ENCODE data around the gene KCNN2. TPM values are rescaled to one million over a fixed set of nuclear protein-coding genes. Genes with fewer than 3 reads are reported as not detected.

The KCNN2 gene
- total and polyA plus RNA-seq, 7 donors: 0.31 to 8.2 (median 3.6) TPM; not detected in 2

- DNase-seq: no peak
- Histone ChIP-seq H3K36me3 (no peaks in the 10 kb centered on the region), H3K27ac (no peak overlapping the region), H3K4me1 (no peaks in the 10 kb centered on the region), H3K4me3 (no peak overlapping the region), H3K9me3 (no peaks in the 10 kb centered on the region), H3K27me3 (no peaks in the 10 kb centered on the region)
- TF ChIP-seq CTCF (IDR thresholded peaks at IDR 0.05) (no peak), POLR2A (IDR thresholded peaks at IDR 0.05) (no peak)
- 90 to 95% methylated on average over 1 of the region's 1 CpG for WGBS, 2 donors
- intact Hi-C loops (cut with DNase I): no loop called here
These were observed 162.4 kb downstream of the KCNN2 start for GRCh38 chr5:114524221-114524620.

GRCh38 chr5:114544561-114544960, 182.7 kb downstream of the KCNN2 start:
- TF ChIP-seq POLR2A (IDR thresholded peaks at IDR 0.05) (no peak), EP300 (IDR thresholded peaks at IDR 0.05) (no peak), POLR2AphosphoS5 (IDR thresholded peaks at IDR 0.05) (no peak), CTCF (IDR thresholded peaks at IDR 0.05) (no peak)
- 82 to 85% methylated on average over 1 of the region's 1 CpG for WGBS, 2 donors
- Histone ChIP-seq H3K4me1 (no peaks in the 10 kb centered on the region), H3K27ac (no peak overlapping the region), H3K36me3 (no peaks in the 10 kb centered on the region), H3K27me3 (no peaks in the 10 kb centered on the region), H3K4me3 (no peak overlapping the region), H3K9me3 (no peaks in the 10 kb centered on the region)
- no peak for DNase-seq
- intact Hi-C loops (cut with DNase I): no loop called here

Data from sigmoid colon (tissue), 7 donors.